Measurements from ENCODE around the gene ADAMTS17.

The ADAMTS17 gene

DNA sequence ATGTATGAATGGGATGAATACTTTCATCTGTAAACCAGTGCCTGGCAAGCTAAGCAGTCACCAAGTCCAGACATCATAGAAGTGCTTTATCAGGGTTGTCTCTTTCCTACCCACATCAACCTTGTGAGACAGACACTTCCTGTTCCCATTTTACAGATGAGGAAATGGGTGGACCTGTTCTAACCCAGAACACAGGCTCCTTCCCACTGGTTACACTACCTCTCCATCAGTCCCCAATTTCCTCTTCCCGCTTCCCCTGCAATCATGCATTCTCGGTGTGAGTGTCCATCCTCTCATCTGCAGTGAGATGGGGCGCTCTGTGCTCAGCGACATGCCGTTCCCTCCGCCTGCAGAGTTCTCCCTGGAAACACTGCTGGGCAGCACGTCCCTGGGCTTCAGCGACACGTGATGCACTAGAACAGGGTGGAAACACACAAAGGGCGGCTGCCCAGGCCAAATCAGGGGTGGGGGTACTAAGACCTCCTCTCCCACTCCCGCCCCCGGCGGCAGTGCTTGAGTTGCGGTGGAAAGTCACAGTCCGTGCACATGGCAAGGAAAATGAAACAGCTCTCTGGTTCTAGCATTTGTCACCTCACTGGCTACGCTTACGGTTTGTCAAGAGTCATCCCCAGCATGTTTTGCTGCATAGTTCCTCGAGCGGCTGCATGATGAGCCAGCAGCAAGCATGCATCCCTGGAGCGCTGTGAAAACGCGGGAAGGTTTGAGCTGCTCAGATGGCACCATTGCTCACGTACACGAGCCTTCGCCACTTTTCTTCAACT lies 201.1 kb downstream of the ADAMTS17 start:
- TF ChIP-seq, protein P1, sequence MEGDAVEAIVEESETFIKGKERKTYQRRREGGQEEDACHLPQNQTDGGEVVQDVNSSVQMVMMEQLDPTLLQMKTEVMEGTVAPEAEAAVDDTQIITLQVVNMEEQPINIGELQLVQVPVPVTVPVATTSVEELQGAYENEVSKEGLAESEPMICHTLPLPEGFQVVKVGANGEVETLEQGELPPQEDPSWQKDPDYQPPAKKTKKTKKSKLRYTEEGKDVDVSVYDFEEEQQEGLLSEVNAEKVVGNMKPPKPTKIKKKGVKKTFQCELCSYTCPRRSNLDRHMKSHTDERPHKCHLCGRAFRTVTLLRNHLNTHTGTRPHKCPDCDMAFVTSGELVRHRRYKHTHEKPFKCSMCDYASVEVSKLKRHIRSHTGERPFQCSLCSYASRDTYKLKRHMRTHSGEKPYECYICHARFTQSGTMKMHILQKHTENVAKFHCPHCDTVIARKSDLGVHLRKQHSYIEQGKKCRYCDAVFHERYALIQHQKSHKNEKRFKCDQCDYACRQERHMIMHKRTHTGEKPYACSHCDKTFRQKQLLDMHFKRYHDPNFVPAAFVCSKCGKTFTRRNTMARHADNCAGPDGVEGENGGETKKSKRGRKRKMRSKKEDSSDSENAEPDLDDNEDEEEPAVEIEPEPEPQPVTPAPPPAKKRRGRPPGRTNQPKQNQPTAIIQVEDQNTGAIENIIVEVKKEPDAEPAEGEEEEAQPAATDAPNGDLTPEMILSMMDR (IDR thresholded peaks at IDR 0.05; ENCODE audit: low read depth, low read length), result no peak
- DNase-seq, result no peak
- H3K36me3 ChIP-seq, result no peaks in the 10 kb centered on the region

GRCh38 chr15:100134586-100134985 lies 207.2 kb downstream of the ADAMTS17 start:
- no peak overlapping the region for H3K27ac ChIP-seq
- H3K27me3 ChIP-seq (ENCODE audit: insufficient read depth, low read depth, severe bottlenecking), result peaks cover 15% of the 10 kb centered on the region
- H3K9me3 ChIP-seq (ENCODE audit: severe bottlenecking), result no peaks in the 10 kb centered on the region
- TF ChIP-seq, protein P1 (IDR thresholded peaks at IDR 0.05; ENCODE audit: low read depth, low read length), result no peak
- no peak for DNase-seq
- H3K36me3 ChIP-seq, result no peaks in the 10 kb centered on the region
- H3K4me3 ChIP-seq (ENCODE audit: low read depth, low read length), result no peak overlapping the region

More for the DNA sequence above, 201.1 kb downstream of the ADAMTS17 start:
- no peaks in the 10 kb centered on the region for H3K9me3 ChIP-seq (ENCODE audit: severe bottlenecking)
- H3K4me3 ChIP-seq (ENCODE audit: low read depth, low read length), result no peak overlapping the region
- H3K27me3 ChIP-seq (ENCODE audit: insufficient read depth, low read depth, severe bottlenecking), result peaks cover 9% of the 10 kb centered on the region
- no peak overlapping the region for H3K27ac ChIP-seq

DNA sequence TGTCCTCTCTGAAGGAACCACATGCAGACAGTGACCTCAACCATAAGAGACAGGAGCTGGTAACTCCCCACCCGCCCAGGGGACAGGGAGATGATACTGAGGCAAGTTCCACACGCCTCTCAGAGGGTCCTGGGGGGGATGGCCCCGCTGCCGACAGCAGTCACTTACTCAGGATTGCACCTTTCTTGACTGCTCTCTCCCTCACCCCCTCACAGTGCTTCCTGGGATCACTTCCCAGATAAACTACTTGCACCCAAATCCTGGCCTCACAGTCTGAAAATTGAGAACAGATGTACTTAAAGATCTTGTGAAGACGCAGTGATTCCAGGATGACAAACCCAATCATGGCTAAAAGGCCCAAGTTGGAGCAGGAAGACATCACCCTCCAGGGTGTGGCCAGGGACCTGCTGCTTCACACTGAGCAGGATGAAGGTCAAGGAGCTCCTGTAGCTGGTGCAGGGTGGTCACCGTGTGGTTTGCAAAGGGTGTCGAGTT lies 207.6 kb downstream of the ADAMTS17 start:
- no peaks in the 10 kb centered on the region for H3K36me3 ChIP-seq
- no peaks in the 10 kb centered on the region for H3K9me3 ChIP-seq (ENCODE audit: severe bottlenecking)
- no peak for DNase-seq
- H3K4me3 ChIP-seq (ENCODE audit: low read depth, low read length), result no peak overlapping the region
- TF ChIP-seq, protein P1 (IDR thresholded peaks at IDR 0.05; ENCODE audit: low read depth, low read length), result no peak
- H3K27me3 ChIP-seq (ENCODE audit: insufficient read depth, low read depth, severe bottlenecking), result peaks cover 14% of the 10 kb centered on the region
- H3K27ac ChIP-seq, result no peak overlapping the region

DNA sequence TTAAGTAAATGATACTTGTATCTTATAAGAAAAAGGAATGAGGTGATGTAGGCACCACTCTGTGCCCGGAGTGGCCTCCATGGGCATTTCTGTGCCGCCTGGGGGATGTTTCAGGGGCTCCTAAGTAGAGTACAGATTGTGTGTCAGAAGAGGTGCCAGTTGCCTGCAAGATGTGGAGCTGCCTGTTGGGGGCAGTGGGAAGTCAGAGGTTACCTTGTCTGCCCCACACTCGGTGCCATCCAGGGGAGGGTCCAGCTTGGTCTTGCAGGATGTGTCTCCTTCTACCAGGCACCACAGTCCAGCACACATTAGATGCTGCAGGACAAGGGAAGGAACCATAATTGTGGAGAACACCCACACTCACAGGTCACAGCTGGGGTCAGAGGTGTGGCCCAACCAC lies 208.8 kb downstream of the ADAMTS17 start:
- Histone ChIP-seq H3K27me3 (ENCODE audit: insufficient read depth, low read depth, severe bottlenecking) (peaks cover 22% of the 10 kb centered on the region), H3K4me3 (ENCODE audit: low read depth, low read length) (no peak overlapping the region), H3K36me3 (no peaks in the 10 kb centered on the region), H3K9me3 (ENCODE audit: severe bottlenecking) (no peaks in the 10 kb centered on the region), H3K27ac (no peak overlapping the region)
- no peak for DNase-seq
- TF ChIP-seq, protein P1 (IDR thresholded peaks at IDR 0.05; ENCODE audit: low read depth, low read length), result peak; percentile 40; the same call in 1 of the 2 replicates

DNA sequence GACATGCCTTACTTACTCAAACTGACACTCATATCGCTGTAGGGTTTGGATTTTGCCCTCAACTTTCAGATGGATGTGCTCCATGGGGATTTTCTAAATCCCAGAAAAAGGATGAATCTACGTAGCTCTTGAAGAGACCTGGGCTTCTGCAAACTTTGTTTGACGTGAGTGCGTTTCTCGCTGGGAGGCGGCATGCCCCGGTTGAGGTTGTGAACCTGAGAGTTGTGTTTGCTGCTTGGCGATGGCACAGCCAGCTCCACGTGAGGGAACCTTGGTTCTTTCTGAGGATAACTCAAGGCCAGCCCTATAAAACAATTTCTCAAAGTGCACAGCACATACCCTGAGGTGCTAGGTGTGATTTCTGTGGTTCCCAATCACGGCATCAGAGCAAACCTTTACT lies 209.5 kb downstream of the ADAMTS17 start:
- no peak for DNase-seq
- no peak overlapping the region for H3K27ac ChIP-seq
- H3K4me3 ChIP-seq (ENCODE audit: low read depth, low read length), result no peak overlapping the region
- H3K36me3 ChIP-seq, result no peaks in the 10 kb centered on the region
- TF ChIP-seq, protein P1 (IDR thresholded peaks at IDR 0.05; ENCODE audit: low read depth, low read length), result no peak
- H3K27me3 ChIP-seq (ENCODE audit: insufficient read depth, low read depth, severe bottlenecking), result peaks cover 22% of the 10 kb centered on the region
- no peaks in the 10 kb centered on the region for H3K9me3 ChIP-seq (ENCODE audit: severe bottlenecking)
